Keratinocyte (primary cell): ENCODE results near the gene AIFM2.

Source experiments
- CTCF ChIP-seq, 3 experiments: IDR thresholded peaks in 1 of 3; conservative IDR thresholded peaks in 1 of 3; optimal IDR thresholded peaks in 1 of 3; 2 replicates in 2 of 3; 3 replicates in 1 of 3; pipeline versions ENCODE3 to v1.5.1; 2011; ENCODE audit warnings: low read length in 3 of 3, mild to moderate bottlenecking in 3 of 3, moderate library complexity in 2 of 3, control low read depth in 1 of 3, inconsistent platforms in 1 of 3; ENCODE audit not compliant: insufficient read depth in 2 of 3; ENCODE audit errors: extremely low read depth in 1 of 3
- EZH2 ChIP-seq: IDR thresholded peaks from one replicate; pipeline ENCODE4 v1.6.1; 2012; ENCODE audit warnings: inconsistent platforms, mild to moderate bottlenecking, low read length, moderate library complexity

- TF ChIP-seq CTCF (optimal IDR thresholded peaks at IDR 0.05 in 1 of 3, IDR thresholded peaks at IDR 0.05 in 1 of 3, conservative IDR thresholded peaks at IDR 0.05 in 1 of 3; ENCODE audit: extremely low read depth in 1 of 3, insufficient read depth in 2 of 3, low read length in 3 of 3) (peak in 1 of 3 experiments; percentile 7), EZH2 (no peak)
Observed at GRCh38 chr10:70132098-70133029, at the start of gene AIFM2.
